AG08396 (cell line): ENCODE measurements around the gene CHD9.
"Not testable (repeated sequence)": the region's sequence is repeated elsewhere in the genome, so short reads cannot be mapped to it uniquely, and the experiment has no call there.

Experiments used
- DNase-seq: peaks from one replicate; pipeline ENCODE4 v3.0.0; 2012; ENCODE audit warnings: low spot score, mixed read lengths

Gene CHD9

GRCh38 chr16:53047515-53047914, 7.3 kb upstream of the CHD9 start:
- not testable (repeated sequence) for DNase-seq

- no peak for DNase-seq
Measured at GRCh38 chr16:53048139-53048915, 6.5 kb upstream of the CHD9 start.

- DNase-seq: not testable (repeated sequence)
Measured at GRCh38 chr16:53051255-53051654, 3.5 kb upstream of the CHD9 start.

GRCh38 chr16:53052519-53053501, 2.0 kb upstream of the CHD9 start, which contains the start of gene CHD9NB:
TSS of gene CHD9NB (minus strand) at chr16:53052897. CDS start at chr16:53044158, 8,739 bp downstream.
- DNase-seq: peak; percentile 84

- DNase-seq: peak; percentile 40
Measured at GRCh38 chr16:53053967-53054669, 673 bp upstream of the CHD9 start.

- peak; percentile 50 for DNase-seq
Measured at GRCh38 chr16:53055541-53056391, 975 bp downstream of the CHD9 start.

- DNase-seq: no peak
Measured at GRCh38 chr16:53056392-53056881, 1.6 kb downstream of the CHD9 start.

- DNase-seq: no peak
Measured at GRCh38 chr16:53057658-53058057, 2.9 kb downstream of the CHD9 start.

- DNase-seq: no peak
Measured at GRCh38 chr16:53058441-53058840, 3.6 kb downstream of the CHD9 start.

GRCh38 chr16:53058882-53059281, 4.1 kb downstream of the CHD9 start:
- no peak for DNase-seq

- no peak for DNase-seq
Measured at GRCh38 chr16:53059672-53060071, 4.9 kb downstream of the CHD9 start.

GRCh38 chr16:53061256-53061655, 6.5 kb downstream of the CHD9 start:
- DNase-seq: no peak

- no peak for DNase-seq
Measured at GRCh38 chr16:53061701-53062159, 6.9 kb downstream of the CHD9 start.

- no peak for DNase-seq
Measured at GRCh38 chr16:53064081-53064578, 9.3 kb downstream of the CHD9 start.

- DNase-seq: no peak
Measured at GRCh38 chr16:53065461-53066061, 10.8 kb downstream of the CHD9 start.

- DNase-seq: no peak
Measured at GRCh38 chr16:53067675-53068074, 12.9 kb downstream of the CHD9 start.

GRCh38 chr16:53068423-53068833, 13.6 kb downstream of the CHD9 start:
- DNase-seq: no peak

- no peak for DNase-seq
Measured at GRCh38 chr16:53069772-53070171, 15.0 kb downstream of the CHD9 start.

GRCh38 chr16:53071748-53072301, 17.0 kb downstream of the CHD9 start:
- no peak for DNase-seq

- DNase-seq: no peak
Measured at GRCh38 chr16:53073022-53073421, 18.2 kb downstream of the CHD9 start.
